ENCODE results near the gene FAM135A. TPM values are rescaled to one million over a fixed set of nuclear protein-coding genes. Genes with fewer than 3 reads are reported as not detected.
"Not testable (repeated sequence)": the region's sequence is repeated elsewhere in the genome, so short reads cannot be mapped to it uniquely, and the experiment has no call there.

The FAM135A gene
- polyA plus RNA-seq, 1 donor = 20.1 TPM

GRCh38 chr6:70396796-70397729, 16.2 kb upstream of the FAM135A start:
- no peak for DNase-seq

- DNase-seq = no peak
These were observed 14.3 kb upstream of the FAM135A start for GRCh38 chr6:70398783-70399728.

DNA sequence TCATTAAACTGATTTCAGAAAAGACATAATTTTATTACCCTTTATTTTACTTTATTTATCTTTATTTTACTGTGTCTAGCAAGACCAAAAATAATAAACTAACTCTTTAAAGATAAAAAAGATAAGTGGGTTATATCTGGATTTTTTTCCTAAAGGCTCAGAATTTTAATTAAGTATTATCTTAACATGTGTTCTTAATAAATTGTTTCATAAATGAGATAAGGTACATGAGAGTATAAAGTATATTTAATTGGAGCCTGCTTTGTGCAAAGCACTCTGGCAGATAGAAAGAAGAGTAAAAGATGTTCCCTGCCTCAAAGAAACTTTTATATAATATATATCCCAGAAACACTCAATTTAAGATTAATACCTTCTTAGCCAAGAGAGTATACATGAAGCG, 8.7 kb upstream of the FAM135A start:
- DNase-seq = no peak

- no peak for DNase-seq
These were observed 4.1 kb upstream of the FAM135A start for GRCh38 chr6:70409216-70409615.

DNA sequence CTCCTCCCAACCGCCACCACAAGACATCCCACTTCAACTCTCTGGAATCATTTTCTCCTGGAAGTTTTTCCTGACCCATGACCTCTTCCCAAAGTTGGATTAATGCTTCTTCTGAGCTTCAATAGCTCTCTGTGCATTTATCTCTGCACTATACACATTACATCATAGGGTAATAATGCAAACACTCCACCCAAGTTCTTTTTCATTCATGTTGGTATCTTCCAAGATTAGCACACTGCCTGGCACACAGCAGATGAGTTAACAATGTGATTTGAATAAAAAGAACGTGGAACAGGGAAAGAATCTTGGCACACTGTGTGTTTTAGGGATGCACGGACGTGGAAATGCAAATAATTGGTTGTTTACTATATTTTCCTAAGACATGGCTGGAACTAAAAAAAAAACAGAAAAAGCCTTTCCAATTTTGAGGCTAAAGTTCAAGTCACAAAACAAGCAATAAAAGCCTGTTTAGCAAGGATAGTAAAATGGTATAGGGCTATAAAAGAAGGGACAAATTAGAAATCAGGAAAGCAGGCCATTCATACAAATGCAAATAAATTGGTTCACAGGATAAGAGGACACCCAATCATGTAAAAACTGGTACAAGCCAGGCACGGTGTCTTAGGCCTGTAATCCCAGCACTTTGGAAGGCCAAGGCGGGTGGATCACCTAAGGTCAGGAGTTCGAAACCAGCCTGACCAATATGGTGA, 1.6 kb upstream of the FAM135A start:
- no peak for DNase-seq

DNA sequence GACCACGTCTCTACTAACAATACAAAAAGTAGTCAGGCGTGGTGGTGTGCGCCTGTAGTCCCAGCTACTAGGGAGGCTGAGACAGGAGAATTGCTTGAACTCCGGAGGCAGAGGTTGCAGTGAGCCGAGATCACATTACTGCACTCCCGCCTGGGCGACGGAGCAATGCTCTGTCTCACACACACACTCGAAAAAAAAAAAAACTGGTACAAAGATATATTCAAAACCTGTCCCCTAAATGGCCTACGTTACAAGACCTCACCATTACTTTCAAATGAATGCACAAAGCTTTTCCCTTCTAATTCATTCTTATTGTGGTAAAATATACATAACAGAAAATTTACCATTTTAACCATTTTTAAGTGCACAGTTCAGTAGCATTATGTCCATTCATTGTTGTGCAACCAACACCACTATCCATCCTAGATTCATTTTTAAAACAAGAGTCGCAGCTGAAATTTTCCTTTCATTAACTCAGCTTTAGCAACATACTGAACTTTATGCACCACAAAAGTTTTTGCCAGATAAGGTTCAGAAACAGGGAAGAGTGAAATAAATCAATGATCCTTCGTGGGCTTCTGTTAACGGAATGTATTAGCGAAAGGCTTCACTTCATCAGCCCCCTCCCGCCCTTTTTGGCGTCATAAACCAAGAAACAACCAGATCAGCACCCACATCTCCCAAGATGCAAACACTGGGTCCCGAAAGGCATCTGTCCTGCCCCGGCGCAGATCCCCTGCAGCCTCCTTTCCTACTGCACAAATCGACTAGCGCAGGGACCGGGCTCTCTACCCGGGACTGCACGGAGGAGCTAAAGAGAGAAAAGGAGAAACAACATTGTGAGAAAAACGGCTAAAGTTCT, 825 bp upstream of the FAM135A start:
- no peak for DNase-seq

DNA sequence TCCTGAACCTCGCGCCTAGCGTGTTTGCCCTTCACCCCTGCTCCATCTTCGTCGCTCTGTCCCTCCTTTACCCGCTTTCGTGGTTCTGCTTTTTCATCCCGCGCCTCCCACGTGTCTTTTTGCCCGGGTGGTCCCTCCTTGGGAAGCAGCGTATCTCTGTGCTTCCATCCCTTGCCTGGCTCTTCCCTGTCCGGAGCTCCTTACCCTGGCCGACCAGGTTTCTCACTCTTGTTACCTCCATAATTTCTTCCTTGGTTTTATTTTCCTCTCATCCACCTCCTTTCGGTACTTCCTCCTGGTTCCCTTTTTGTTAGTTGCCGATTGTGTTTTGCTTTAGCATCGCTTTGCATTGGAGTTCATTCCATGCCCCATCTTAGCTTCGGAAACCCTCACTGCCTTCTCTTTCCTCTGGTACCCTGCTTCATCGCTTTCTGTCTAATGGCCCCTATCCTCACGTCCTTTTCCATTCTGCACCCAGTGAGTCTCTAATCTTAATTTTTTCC, 735 bp downstream of the FAM135A start:
- DNase-seq = no peak

DNA sequence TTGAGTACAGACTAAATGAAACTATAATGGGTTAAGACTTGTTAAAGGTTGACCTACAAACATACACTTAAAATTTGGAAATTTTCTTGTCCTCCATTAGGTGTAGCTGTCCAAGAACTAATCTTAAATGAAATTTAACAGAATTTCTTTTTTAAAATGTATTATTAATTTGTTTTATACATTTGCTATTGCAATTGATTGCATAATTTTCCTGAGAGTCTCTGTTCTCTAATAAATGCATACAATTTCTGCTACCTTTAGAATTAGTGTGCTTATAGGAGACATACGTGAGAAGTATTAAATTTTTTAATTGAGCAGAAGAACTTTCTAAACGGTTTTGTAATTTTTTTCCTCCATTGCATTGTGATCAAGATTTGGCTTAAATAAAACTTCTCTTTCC, 1.5 kb downstream of the FAM135A start:
- DNase-seq = no peak

DNA sequence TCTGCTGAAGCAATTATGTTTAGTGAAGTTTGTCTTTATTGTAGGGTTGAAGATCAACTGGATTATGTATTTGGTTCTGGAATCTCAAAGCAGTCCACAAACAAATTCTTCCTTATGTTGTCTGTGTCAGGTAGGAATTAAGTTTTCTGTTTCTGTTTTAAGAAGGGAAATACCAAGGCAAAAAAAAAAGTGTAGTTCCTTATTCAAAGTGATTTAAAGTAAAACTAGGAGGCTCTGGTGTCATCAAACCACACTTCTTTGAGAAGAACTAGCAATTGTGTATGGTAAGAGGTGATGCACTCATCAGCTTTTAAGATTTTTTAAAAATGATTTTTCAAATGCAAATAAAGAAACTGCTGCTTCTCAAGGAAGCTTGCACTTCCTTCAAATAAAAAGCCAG, 1.9 kb downstream of the FAM135A start:
- DNase-seq = no peak

GRCh38 chr6:70415660-70416059, 2.4 kb downstream of the FAM135A start:
- no peak for DNase-seq

- no peak for DNase-seq
These were observed 8.2 kb downstream of the FAM135A start for GRCh38 chr6:70421509-70421908.

- DNase-seq = no peak
These were observed 10.2 kb downstream of the FAM135A start for GRCh38 chr6:70423189-70424134.

GRCh38 chr6:70424291-70424690, 11.0 kb downstream of the FAM135A start:
- no peak for DNase-seq

GRCh38 chr6:70436320-70436719, 23.0 kb downstream of the FAM135A start:
- DNase-seq = no peak

DNA sequence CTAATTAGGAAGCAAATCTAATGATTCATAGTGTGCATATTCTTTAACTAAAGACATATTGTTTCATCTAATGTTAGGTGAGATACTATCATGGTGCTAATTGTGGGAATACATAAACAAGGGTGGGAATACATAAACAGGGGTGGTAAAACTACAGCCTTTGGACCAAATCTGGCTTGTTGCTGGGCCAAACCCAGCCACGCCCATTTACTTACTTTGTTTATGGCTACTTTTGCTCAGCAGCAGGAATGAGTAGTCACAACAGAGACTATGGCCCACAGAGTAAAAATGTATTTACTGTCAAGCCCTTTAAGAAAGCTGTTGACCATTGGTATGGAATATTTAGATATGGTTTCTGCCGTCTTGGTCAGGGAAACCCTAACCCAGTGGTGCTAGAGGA, 31.7 kb downstream of the FAM135A start:
- DNase-seq = no peak

DNA sequence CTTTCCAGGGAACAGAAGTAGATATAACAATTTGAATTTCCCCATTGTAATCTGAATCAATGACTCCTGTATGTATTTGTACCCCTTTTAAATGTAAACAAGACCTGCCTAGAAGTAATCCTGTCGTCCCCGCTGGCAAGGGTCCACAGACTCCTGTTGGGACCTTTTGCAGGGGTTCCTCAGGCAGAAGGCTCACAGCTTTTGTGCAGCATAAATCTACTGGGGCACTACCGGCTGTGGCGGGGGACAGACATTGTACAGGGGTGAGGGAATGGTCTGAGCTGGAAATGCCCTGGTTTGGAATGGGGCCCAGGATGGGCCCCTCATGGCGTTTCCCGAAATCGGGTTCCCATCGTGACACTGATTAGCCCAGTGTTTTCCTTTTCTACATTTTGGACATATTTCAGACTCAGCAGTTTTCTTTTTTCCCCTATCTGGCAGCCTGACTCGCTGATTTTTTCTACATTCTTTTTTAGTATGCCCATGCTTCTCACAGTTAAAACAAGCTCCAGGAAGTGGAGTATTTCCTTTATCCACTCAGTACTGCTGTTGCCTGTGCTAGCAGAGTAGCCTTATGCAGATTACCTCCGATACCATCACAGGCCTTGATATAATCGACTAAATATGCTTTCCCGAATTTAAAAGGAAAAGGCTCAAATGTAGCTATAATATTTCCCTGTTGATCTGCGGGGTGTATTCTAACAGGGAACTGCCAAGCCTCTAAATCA, 34.2 kb downstream of the FAM135A start:
- not testable (repeated sequence) for DNase-seq

DNA sequence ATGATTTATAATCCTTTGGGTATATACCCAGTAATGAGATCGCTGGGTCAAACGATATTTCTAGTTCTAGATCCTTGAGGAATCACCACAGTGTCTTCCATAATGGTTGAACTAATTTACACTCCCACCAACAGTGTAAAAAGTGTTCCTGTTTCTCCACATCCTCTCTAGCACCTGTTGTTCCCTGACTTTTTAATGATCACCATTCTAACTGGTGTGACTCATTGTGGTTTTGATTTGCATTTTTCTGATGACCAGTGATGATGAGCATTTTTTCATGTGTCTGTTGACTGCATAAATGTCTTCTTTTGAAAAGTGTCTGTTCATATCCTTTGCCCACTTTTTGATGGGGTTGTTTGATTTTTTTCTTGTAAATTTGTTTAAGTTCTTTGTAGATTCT, 40.6 kb downstream of the FAM135A start:
- DNase-seq = not testable (repeated sequence)

DNA sequence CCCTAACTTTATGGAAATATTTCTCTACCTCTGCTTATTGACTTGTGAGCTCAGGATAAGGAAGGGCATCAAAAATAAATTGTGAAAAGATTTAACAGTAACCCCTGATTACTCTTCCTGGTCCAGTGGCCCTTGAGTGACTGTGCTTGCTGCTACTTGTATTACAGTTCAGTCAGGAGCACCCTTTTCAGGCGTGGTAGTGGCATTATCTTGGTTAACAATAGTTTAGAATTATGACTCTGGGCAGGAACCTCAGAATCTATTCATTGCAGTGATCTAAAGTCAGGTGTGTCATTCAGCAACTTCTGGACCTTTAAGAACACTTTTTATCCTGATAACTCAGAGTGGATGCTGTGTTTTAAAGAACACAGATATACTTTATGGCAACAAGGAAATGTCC, 43.4 kb downstream of the FAM135A start:
- no peak for DNase-seq

DNA sequence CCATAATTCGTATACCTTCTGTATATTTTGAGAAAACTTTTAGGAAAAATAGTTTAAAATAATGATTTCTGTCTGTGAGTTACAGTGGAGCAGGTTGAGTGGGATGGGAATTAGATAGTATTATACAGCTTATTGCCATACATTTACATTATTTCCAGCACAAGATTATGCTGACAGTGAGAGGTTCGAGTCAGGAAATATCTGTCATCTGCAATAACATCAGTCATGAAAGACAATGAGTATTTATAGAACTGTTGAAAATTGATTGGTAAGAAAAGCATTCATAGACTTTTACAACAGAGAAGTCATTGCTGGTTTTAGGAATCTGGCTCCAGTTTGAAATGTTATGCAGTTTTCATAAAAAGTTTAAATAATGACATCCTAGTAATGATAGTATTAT, 45.9 kb downstream of the FAM135A start:
- DNase-seq = no peak

- not testable (repeated sequence) for DNase-seq
These were observed 46.4 kb downstream of the FAM135A start for GRCh38 chr6:70459699-70460098.
